Measurements from ENCODE around the gene ZBTB4.

Gene ZBTB4

GRCh38 chr17:7468290-7468689 lies 11.1 kb downstream of the ZBTB4 start:
- no peak for DNase-seq

DNA sequence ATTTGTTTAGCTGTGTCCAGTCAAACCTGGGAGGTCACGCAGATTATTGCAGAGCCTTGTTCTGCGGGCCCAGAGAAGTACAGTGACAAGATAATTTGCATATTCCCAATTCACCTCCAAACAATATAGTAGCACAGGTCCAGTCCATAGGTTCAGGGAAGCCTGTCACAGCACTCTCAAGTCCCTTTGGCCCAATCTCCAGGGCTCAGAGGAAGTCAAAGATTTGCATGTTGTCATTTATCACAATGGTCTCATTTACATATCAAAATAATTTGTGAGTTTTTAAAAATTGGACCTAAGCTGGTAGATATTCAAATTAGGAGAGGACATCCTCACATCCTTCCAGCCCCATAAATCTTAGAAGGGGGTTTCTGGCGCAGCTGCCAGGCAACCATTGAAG lies 11.9 kb downstream of the ZBTB4 start:
- no peak for DNase-seq

GRCh38 chr17:7466639-7467341 lies 12.6 kb downstream of the ZBTB4 start:
- peak; percentile 68 to 83 (median 76) for DNase-seq

DNA sequence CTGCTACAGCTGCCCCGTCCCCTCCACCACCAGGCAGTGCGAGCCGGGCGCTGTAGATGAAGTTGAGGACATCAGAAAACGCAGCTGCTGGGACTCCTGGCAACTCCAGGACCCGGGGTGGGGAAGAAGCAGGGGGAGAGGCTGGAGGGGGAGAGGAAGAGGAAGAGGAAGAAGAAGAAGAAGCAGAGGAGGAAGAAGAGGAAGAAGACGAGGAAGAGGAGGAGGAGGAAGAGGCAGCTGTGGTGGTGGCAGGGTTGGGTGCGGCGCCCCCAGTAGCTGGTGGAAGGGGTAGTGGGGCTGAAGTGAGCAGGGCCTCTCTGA lies 13.2 kb downstream of the ZBTB4 start:
- DNase-seq: no peak

- DNase-seq: no peak
These were observed 13.7 kb downstream of the ZBTB4 start for GRCh38 chr17:7465597-7466275.

DNA sequence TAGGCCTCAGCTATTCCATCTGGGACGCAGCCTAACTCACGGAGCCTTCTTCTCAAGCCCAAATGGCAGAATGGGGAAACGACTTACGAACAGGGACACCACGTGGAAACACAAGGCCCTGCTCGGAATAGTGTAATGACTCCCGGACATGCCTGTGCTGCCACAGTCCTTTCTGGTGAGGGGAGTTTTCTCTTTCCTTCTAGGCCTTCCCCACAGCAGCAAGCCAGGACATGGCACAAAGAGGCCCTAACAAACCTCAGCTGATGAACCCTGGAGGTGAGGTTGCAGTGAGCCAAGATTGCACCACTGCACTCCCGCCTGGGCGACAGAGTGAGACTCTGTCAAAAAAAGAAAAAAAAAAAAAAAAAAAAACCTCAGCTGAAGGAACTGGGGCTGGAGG lies 15.3 kb downstream of the ZBTB4 start:
- DNase-seq: no peak

GRCh38 chr17:7463372-7463846 lies 16.0 kb downstream of the ZBTB4 start:
- no peak for DNase-seq

- DNase-seq: no peak
These were observed 16.7 kb downstream of the ZBTB4 start for GRCh38 chr17:7462474-7463371.

- DNase-seq: no peak
These were observed 18.4 kb downstream of the ZBTB4 start for GRCh38 chr17:7460850-7461660.

DNA sequence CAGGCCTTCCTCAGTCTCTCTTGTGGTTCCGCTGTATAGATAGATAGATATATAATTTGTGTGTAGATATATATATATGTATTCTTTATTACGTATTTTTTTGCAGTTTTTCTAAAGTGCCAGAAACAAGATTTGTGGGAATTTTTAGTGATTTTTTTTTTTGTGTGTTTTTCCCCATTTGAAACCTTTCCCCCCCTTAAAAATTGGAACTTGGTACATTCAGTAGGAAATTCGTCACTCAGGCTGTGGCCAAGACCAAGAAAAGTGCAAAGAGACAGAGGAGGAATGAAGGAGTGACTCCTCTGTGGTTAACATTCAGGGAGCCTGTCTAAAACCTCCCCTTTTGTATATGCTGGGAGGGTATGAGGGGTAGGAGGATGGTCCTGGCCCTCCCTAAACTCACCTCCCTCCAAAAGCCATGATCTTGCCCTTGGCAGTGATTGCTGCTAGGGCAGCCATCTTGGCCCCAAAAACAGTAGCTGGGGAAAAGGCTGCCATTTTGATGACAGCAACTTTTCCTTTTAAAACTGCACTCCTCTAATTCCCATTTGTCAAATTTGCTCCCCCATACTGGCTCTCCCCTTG lies 19.4 kb downstream of the ZBTB4 start:
- DNase-seq: no peak

DNA sequence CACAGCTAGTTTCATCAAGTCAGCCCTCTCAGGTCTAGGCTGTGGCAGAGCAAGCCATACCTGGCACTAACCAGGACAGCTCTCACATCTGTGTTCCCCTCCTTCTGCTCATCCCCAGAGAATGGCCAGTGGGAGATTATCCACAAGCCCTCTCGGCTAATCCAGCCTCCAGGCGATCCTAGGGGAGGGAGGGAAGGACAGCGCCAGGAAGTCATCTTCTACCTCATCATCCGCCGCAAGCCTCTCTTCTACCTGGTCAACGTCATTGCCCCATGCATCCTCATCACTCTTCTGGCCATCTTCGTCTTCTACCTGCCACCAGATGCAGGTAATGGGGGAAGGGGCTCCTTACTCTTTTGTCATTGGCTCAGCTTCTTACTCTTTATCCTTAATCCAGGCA lies 31.0 kb downstream of the ZBTB4 start:
- DNase-seq: no peak

GRCh38 chr17:7445619-7445968 lies 33.8 kb downstream of the ZBTB4 start:
- no peak for DNase-seq

GRCh38 chr17:7444682-7445618 lies 34.5 kb downstream of the ZBTB4 start, which contains the start of gene CHRNB1:
TSS of gene CHRNB1 (plus strand) at chr17:7445061. CDS start at chr17:7445128, 67 bp downstream.
- peak; percentile 84 to 95 (median 88) for DNase-seq

GRCh38 chr17:7443499-7444485 lies 35.6 kb downstream of the ZBTB4 start:
- no peak for DNase-seq

DNA sequence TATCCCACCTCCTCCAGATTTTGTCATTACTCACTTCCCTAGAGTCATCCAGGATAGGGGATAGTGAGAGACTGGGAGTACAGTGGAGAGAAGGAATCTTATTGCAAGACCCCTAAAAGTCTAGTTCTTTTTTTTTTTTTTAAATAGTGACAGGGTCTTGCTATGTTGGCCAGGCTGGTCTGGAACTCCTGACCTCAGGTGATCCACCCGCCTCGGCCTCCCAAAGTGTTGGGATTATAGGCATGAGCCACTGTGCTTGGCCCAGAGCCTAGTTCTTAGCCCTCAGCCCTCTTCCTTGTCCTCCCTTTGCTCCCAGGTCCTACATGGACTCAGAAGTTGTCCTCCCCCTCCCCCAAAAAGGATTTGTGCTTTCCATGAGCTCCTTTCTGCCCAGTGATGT lies 37.3 kb downstream of the ZBTB4 start:
- DNase-seq: no peak

GRCh38 chr17:7441266-7441665 lies 38.2 kb downstream of the ZBTB4 start:
- DNase-seq: no peak

- DNase-seq: peak; percentile 50 to 72 (median 54)
These were observed 38.6 kb downstream of the ZBTB4 start for GRCh38 chr17:7440834-7441195.

- DNase-seq: peak; percentile 41 to 70 (median 49)
These were observed 39.2 kb downstream of the ZBTB4 start for GRCh38 chr17:7440113-7440833.

DNA sequence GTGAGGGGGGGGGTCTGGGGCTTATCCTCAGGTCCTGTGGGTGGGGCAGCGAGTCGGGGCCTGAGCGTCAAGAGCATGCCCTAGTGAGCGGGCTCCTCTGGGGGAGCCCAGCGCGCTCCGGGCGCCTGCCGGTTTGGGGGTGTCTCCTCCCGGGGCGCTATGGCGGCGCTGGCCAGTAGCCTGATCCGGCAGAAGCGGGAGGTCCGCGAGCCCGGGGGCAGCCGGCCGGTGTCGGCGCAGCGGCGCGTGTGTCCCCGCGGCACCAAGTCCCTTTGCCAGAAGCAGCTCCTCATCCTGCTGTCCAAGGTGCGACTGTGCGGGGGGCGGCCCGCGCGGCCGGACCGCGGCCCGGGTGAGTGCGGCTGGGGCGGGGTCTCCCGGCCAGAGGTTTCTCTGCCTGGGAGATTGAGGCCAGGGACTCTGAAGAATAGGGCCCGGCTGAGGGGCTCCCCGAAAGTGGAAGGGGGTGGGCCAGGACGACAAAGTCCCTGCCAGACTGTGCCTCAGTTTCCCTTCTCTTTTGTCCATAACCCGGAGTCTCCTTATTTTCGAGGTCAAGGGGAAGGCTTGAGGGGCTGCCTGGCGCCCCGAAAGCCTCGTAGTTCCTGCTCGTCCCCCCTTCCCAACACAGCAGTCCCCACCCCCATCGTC lies 39.8 kb downstream of the ZBTB4 start, which contains the start of gene FGF11:
FGF11 (plus strand) TSS at position 51 of the 651 bp plus-strand sequence; CDS start at position 160, 109 bp downstream.
- DNase-seq: no peak
